Measurements from ENCODE around the gene CLN3. TPM values are rescaled to one million over a fixed set of nuclear protein-coding genes. Genes with fewer than 3 reads are reported as not detected.
"Not testable (repeated sequence)": the region's sequence is repeated elsewhere in the genome, so short reads cannot be mapped to it uniquely, and the experiment has no call there.

Gene CLN3
- total RNA-seq, 1 donor: 18.4 TPM

- no peak overlapping the region for H3K4me3 ChIP-seq (ENCODE audit: low read depth, low read length)
- DNase-seq (ENCODE audit: low read depth): no peak
- TF ChIP-seq, protein P1, sequence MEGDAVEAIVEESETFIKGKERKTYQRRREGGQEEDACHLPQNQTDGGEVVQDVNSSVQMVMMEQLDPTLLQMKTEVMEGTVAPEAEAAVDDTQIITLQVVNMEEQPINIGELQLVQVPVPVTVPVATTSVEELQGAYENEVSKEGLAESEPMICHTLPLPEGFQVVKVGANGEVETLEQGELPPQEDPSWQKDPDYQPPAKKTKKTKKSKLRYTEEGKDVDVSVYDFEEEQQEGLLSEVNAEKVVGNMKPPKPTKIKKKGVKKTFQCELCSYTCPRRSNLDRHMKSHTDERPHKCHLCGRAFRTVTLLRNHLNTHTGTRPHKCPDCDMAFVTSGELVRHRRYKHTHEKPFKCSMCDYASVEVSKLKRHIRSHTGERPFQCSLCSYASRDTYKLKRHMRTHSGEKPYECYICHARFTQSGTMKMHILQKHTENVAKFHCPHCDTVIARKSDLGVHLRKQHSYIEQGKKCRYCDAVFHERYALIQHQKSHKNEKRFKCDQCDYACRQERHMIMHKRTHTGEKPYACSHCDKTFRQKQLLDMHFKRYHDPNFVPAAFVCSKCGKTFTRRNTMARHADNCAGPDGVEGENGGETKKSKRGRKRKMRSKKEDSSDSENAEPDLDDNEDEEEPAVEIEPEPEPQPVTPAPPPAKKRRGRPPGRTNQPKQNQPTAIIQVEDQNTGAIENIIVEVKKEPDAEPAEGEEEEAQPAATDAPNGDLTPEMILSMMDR (IDR thresholded peaks at IDR 0.05; ENCODE audit: insufficient read depth, low read length): no peak
Observed at GRCh38 chr16:28475221-28475620, 16.7 kb downstream of the CLN3 start.

DNA sequence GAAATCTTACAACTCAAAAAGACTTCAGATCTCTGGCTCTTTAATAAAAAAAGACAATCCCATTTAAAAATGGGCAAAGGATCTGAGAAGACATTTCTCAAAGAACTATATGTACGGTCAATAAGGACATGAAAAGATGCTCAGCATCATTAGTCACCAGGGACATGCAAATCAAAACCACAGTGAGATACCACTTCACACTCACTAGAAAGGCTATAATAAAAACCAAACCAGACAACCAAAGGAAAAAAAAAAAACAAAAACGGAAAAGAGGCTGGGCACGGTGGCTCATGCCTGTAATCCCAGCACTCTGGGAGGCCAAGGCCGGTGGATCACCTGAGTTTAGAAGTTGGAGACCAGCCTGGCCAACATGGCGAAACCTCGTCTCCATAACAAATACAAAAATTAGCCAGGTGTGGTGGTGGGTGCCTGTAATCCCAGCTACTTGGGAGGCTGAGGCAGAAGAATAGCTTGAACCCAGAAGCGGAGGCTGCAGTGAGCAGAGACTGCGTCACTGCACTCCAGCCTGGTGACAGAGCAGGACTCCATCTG, 18.1 kb downstream of the CLN3 start:
- DNase-seq (ENCODE audit: low read depth): no peak
- TF ChIP-seq, protein P1 (IDR thresholded peaks at IDR 0.05; ENCODE audit: insufficient read depth, low read length): no peak
- no peak overlapping the region for H3K4me3 ChIP-seq (ENCODE audit: low read depth, low read length)

DNA sequence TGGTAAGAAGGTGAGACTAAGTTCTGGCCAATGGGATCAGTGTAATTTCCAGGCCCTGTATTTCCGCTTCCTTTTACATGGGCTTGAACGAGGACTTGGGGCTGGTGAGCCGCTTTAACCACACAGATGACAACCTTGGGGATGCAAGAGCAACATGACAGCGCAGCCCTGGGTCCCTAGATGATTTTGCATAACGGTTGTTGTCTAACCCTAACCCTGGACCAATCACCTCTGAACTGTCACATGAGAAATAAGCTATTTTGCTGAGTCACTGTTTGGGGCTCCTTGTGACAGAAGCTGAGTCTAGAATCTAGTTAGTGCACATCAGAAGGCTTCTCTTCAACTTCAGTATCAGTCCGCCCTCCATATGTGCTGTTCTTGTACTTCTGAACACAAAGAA, 44.8 kb downstream of the CLN3 start:
- DNase-seq (ENCODE audit: low read depth); H3K4me3 ChIP-seq (ENCODE audit: low read depth, low read length): not testable (repeated sequence)

- H3K4me3 ChIP-seq (ENCODE audit: low read depth, low read length): not testable (repeated sequence)
Observed at GRCh38 chr16:28446388-28446787, 45.5 kb downstream of the CLN3 start.

DNA sequence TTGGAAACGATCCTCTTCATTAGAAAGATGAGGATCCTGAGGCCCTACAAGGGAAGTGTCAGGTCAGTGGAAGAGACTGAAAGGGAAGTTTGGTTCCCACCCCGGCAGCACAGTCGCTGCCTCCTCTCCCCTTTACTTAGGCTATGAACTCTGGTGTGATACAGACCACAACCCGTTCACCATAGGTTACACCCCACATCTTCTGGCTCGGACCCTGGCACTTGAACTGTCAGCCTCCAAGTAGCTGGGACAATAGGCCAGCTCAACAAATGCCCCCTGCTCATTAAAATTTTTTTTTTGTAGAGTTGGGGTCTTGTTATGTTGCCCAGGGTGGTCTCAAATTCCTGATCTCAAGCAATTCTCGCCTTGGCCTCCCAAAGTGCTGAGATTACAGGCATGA, 47.9 kb downstream of the CLN3 start:
- not testable (repeated sequence) for H3K4me3 ChIP-seq (ENCODE audit: low read depth, low read length); DNase-seq (ENCODE audit: low read depth)

More at GRCh38 chr16:28446388-28446787, 45.5 kb downstream of the CLN3 start:
- DNase-seq (ENCODE audit: low read depth): not testable (repeated sequence)

GRCh38 chr16:28438899-28439298, 53.0 kb downstream of the CLN3 start:
- not testable (repeated sequence) for H3K4me3 ChIP-seq (ENCODE audit: low read depth, low read length); DNase-seq (ENCODE audit: low read depth)

GRCh38 chr16:28435340-28435739, 56.5 kb downstream of the CLN3 start:
- H3K4me3 ChIP-seq (ENCODE audit: low read depth, low read length); DNase-seq (ENCODE audit: low read depth): not testable (repeated sequence)

Other genes starting within 250 kb of the CLN3 start
- gene SBK1, start 199.5 kb downstream of the CLN3 start, total RNA-seq (ENCODE audit: low replicate concordance): under 0.01 TPM in 1 of 2 replicates, not detected in the other
- gene NPIPB6, start 128.6 kb downstream of the CLN3 start, total RNA-seq (ENCODE audit: low replicate concordance): 26.7 TPM in 1 of 2 replicates, not detected in the other
- 85.4 and 86.9 TPM in 2 replicates for gene EIF3CL, start 88.2 kb downstream of the CLN3 start, total RNA-seq (ENCODE audit: low replicate concordance)
- not detected in 2 replicates for gene NPIPB7, start 19.7 kb downstream of the CLN3 start, total RNA-seq (ENCODE audit: low replicate concordance)
- gene APOBR, start 2.6 kb upstream of the CLN3 start, total RNA-seq (ENCODE audit: low replicate concordance): not detected in 2 replicates
- gene IL27, start 14.8 kb upstream of the CLN3 start, total RNA-seq (ENCODE audit: low replicate concordance): not detected in 2 replicates
- 28.8 and 56.1 TPM in 2 replicates for gene NUPR1, start 46.9 kb upstream of the CLN3 start, total RNA-seq (ENCODE audit: low replicate concordance)
- 11.9 and 14.6 TPM in 2 replicates for gene SGF29, start 61.8 kb upstream of the CLN3 start, total RNA-seq (ENCODE audit: low replicate concordance)
- 3.3 TPM in 1 of 2 replicates, not detected in the other for gene SULT1A2, start 105.0 kb upstream of the CLN3 start, total RNA-seq (ENCODE audit: low replicate concordance)
- gene SULT1A1, start 118.0 kb upstream of the CLN3 start, total RNA-seq (ENCODE audit: low replicate concordance): 0.27 and 24.9 TPM in 2 replicates
- 0.09 and 1.3 TPM in 2 replicates for gene NPIPB8, start 146.0 kb upstream of the CLN3 start, total RNA-seq (ENCODE audit: low replicate concordance)
- 93.4 and 1,370 TPM in 2 replicates for gene EIF3C, start 219.4 kb upstream of the CLN3 start, total RNA-seq (ENCODE audit: low replicate concordance)

Data from fibroblast of the aortic adventitia (primary cell).